ENCODE data around the gene TMEM62. TPM values are rescaled to one million over a fixed set of nuclear protein-coding genes. Genes with fewer than 3 reads are reported as not detected.

Gene TMEM62
- total RNA-seq, 4 donors from 2014 or later: 37.1 to 50.0 (median 42.6) TPM

DNA sequence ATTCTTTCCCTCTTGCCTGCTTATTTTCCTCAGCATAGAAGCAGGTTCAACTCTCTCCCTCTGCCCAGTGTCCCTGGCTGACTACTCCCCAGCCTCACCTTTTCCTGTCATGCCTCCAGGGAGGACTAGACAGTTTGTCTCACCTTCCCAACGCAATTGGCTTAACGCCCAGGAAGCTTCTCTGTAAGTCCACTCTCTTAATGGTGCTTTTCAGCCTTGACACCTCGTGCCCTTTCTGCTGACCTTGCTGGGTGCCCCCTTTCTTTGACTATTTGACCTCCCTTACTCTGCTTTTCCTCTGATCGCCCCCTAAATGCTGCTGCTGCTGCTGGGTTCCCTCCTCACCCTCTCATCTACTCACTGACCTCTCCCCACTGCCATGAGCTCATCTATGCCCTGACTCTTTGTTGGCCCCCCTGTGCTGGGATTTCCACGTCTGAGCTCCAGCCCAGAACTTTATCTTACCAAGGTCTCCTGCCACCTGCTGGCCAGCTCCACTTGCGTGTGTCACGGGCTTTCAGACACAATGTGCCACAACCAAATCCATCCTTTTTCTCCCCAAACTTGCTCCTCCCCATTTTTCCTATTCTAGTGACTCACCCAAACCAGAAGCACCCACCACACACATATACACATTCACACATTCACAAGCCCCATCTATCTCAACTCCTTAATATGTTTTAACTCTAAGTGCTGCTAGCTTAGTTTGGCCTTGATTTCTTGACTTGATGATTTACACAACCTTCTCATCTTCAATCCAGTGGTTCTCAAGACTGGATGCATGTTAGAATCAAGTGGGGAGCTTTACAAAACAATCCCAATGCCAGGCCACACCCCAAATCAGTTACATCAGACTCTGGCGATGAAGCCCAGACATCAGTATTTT lies 70.9 kb downstream of the TMEM62 start:
- 33 to 37% methylated on average over 8 of the region's 8 CpGs for WGBS, 2 donors
- peak; percentile 68 to 78 for DNase-seq
- Histone ChIP-seq H3K9me3 (no peaks in the 10 kb centered on the region), H3K4me3 (replicated peaks in 1 of 3) (no peak overlapping the region), H3K27me3 (no peaks in the 10 kb centered on the region), H3K36me3 (no peaks in the 10 kb centered on the region), H3K27ac (no peak overlapping the region), H3K4me1 (peaks cover 0 to 8% of the 10 kb centered on the region in 2 donors)
- intact Hi-C loops (cut with DNase I): no loop called here
- TF ChIP-seq, protein P1, sequence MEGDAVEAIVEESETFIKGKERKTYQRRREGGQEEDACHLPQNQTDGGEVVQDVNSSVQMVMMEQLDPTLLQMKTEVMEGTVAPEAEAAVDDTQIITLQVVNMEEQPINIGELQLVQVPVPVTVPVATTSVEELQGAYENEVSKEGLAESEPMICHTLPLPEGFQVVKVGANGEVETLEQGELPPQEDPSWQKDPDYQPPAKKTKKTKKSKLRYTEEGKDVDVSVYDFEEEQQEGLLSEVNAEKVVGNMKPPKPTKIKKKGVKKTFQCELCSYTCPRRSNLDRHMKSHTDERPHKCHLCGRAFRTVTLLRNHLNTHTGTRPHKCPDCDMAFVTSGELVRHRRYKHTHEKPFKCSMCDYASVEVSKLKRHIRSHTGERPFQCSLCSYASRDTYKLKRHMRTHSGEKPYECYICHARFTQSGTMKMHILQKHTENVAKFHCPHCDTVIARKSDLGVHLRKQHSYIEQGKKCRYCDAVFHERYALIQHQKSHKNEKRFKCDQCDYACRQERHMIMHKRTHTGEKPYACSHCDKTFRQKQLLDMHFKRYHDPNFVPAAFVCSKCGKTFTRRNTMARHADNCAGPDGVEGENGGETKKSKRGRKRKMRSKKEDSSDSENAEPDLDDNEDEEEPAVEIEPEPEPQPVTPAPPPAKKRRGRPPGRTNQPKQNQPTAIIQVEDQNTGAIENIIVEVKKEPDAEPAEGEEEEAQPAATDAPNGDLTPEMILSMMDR (IDR thresholded peaks at IDR 0.05): peak in 5 of 6 experiments; percentile 25 to 67 (median 55)
- TF ChIP-seq POLR2A (IDR thresholded peaks at IDR 0.05): no peak

- H3K27me3 ChIP-seq: no peaks in the 10 kb centered on the region
- H3K4me3 ChIP-seq (replicated peaks in 1 of 3): no peak overlapping the region
- intact Hi-C loops (cut with DNase I): no loop called here
- 80 to 84% methylated on average over 5 of the region's 5 CpGs for WGBS, 2 donors
- H3K27ac ChIP-seq: no peak overlapping the region
- TF ChIP-seq, protein P1 (IDR thresholded peaks at IDR 0.05): no peak
- TF ChIP-seq POLR2A (IDR thresholded peaks at IDR 0.05): no peak
- H3K9me3 ChIP-seq: no peaks in the 10 kb centered on the region
- H3K4me1 ChIP-seq: peaks cover 0 to 8% of the 10 kb centered on the region in 2 donors
- H3K36me3 ChIP-seq: no peaks in the 10 kb centered on the region
- DNase-seq: no peak
Observed at GRCh38 chr15:43206054-43206453, 72.7 kb downstream of the TMEM62 start.

- H3K36me3 ChIP-seq: no peaks in the 10 kb centered on the region
Observed at GRCh38 chr15:43207024-43207423, 73.6 kb downstream of the TMEM62 start.

GRCh38 chr15:43208052-43209002 lies 74.9 kb downstream of the TMEM62 start:
- no peak overlapping the region for H3K4me3 ChIP-seq (replicated peaks in 1 of 3)
- no peak for TF ChIP-seq POLR2A (IDR thresholded peaks at IDR 0.05)
- TF ChIP-seq, protein P1 (IDR thresholded peaks at IDR 0.05): no peak
- H3K4me1 ChIP-seq: peaks cover 0 to 8% of the 10 kb centered on the region in 2 donors
- H3K27me3 ChIP-seq: no peaks in the 10 kb centered on the region
- no peaks in the 10 kb centered on the region for H3K36me3 ChIP-seq
- no peak overlapping the region for H3K27ac ChIP-seq
- peak; percentile 47 to 62 for DNase-seq
- intact Hi-C loops (cut with DNase I): no loop called here
- WGBS, 2 donors: 49 to 57% methylated on average over 22 to 23 of the region's 23 CpGs
- no peaks in the 10 kb centered on the region for H3K9me3 ChIP-seq

More at GRCh38 chr15:43207024-43207423, 73.6 kb downstream of the TMEM62 start:
- Histone ChIP-seq H3K27ac (no peak overlapping the region), H3K4me3 (replicated peaks in 1 of 3) (no peak overlapping the region), H3K4me1 (peaks cover 0 to 8% of the 10 kb centered on the region in 2 donors), H3K9me3 (no peaks in the 10 kb centered on the region), H3K27me3 (no peaks in the 10 kb centered on the region)
- no peak for TF ChIP-seq POLR2A (IDR thresholded peaks at IDR 0.05)
- TF ChIP-seq, protein P1 (IDR thresholded peaks at IDR 0.05): no peak
- DNase-seq: no peak
- WGBS, 2 donors: 93% methylated on average over 9 of the region's 9 CpGs
- intact Hi-C loops (cut with DNase I): no loop called here
